ENCODE data around the gene SAP30L.

The SAP30L gene

GRCh38 chr5:154467655-154468354 is 22.0 kb downstream of the SAP30L start:
- peak; percentile 39 for DNase-seq

GRCh38 chr5:154470137-154470536 is 24.3 kb downstream of the SAP30L start:
- no peak for DNase-seq

- no peak for DNase-seq
Measured at GRCh38 chr5:154470947-154471870, 25.4 kb downstream of the SAP30L start.

GRCh38 chr5:154472871-154473580 is 27.2 kb downstream of the SAP30L start:
- no peak for DNase-seq

GRCh38 chr5:154473581-154474283 is 27.9 kb downstream of the SAP30L start:
- DNase-seq: no peak

GRCh38 chr5:154474396-154475334 is 28.9 kb downstream of the SAP30L start:
- DNase-seq: no peak

- DNase-seq: peak; percentile 29
Measured at GRCh38 chr5:154475591-154476353, 30.0 kb downstream of the SAP30L start.

GRCh38 chr5:154476354-154477205 is 30.8 kb downstream of the SAP30L start:
- no peak for DNase-seq

GRCh38 chr5:154477382-154478223 is 31.8 kb downstream of the SAP30L start:
- no peak for DNase-seq

GRCh38 chr5:154478224-154478565 is 32.4 kb downstream of the SAP30L start, which contains the start of gene HAND1:
TSS of gene HAND1 (minus strand) at chr5:154478227. CDS start at chr5:154478008, 219 bp downstream.
- DNase-seq: peak; percentile 44

GRCh38 chr5:154478752-154479159 is 33.0 kb downstream of the SAP30L start:
- no peak for DNase-seq

GRCh38 chr5:154479160-154479943 is 33.6 kb downstream of the SAP30L start:
- no peak for DNase-seq

GRCh38 chr5:154479944-154480750 is 34.4 kb downstream of the SAP30L start:
- no peak for DNase-seq

- no peak for DNase-seq
Measured at GRCh38 chr5:154480847-154481246, 35.0 kb downstream of the SAP30L start.

GRCh38 chr5:154481584-154482381 is 36.0 kb downstream of the SAP30L start:
- no peak for DNase-seq

All from NCI-H526 treated with DMSO at 0.1 percent for 48 hours (cell line).